OCI-LY3 (cell line): Measurements from ENCODE around the gene INHBA.

Experiments used
- CTCF ChIP-seq: fragments of 200-600, 300-600 bp; sonication (generic); IDR thresholded peaks from 2 replicates; pipeline ENCODE4 v1.5.1; 2014; ENCODE audit warnings: antibody characterized with exemption, low read length, low read depth
- EZH2phosphoT487 ChIP-seq: fragments of 200-600 bp; shearing (Covaris generic); IDR thresholded peaks from 2 replicates; pipeline ENCODE4 v1.6.1; 2018; ENCODE audit warnings: antibody characterized with exemption, mixed run types, low read depth

GRCh38 chr7:41679566-41679965 lies 23.3 kb downstream of the INHBA start:
- TF ChIP-seq CTCF (no peak), EZH2phosphoT487 (no peak)
